Activated naive CD8-positive, alpha-beta T cell (primary cell): ENCODE results near the gene ADPGK.
"Not testable (repeated sequence)": the region's sequence is repeated elsewhere in the genome, so short reads cannot be mapped to it uniquely, and the experiment has no call there.

Experiments
- H3K27ac Mint-ChIP-seq: one replicate; pipeline ENCODE4 v1.8.0; 2021; ENCODE audit warnings: mixed read lengths
- H3K27me3 Mint-ChIP-seq: one replicate; pipeline ENCODE4 v1.8.0; 2021; ENCODE audit warnings: mixed read lengths
- H3K36me3 Mint-ChIP-seq: one replicate; pipeline ENCODE4 v1.8.0; 2021; ENCODE audit warnings: mixed read lengths
- H3K4me1 Mint-ChIP-seq: one replicate; pipeline ENCODE4 v1.8.0; 2021; ENCODE audit warnings: low read depth, mixed read lengths
- H3K4me3 Mint-ChIP-seq: one replicate; pipeline ENCODE4 v1.8.0; 2021; ENCODE audit warnings: mild to moderate bottlenecking, mixed read lengths
- H3K9me3 Mint-ChIP-seq: one replicate; pipeline ENCODE4 v1.8.0; 2021; ENCODE audit warnings: low read depth, mixed read lengths

Gene ADPGK

GRCh38 chr15:72783640-72784455, at the start of gene ADPGK:
TSS of gene ADPGK (minus strand) at chr15:72783758. CDS start at chr15:72783691, 67 bp downstream.
- peak within 1 kb of the TSS; percentile 97 for H3K4me3 Mint-ChIP-seq
- H3K9me3 Mint-ChIP-seq = no peaks in the 10 kb centered on the region
- H3K27me3 Mint-ChIP-seq = no peaks in the 10 kb centered on the region
- peak within 1 kb of the TSS; percentile 98 for H3K27ac Mint-ChIP-seq
- H3K36me3 Mint-ChIP-seq = peaks cover 14% of the 10 kb centered on the region
- peaks cover 50% of the 10 kb centered on the region for H3K4me1 Mint-ChIP-seq

DNA sequence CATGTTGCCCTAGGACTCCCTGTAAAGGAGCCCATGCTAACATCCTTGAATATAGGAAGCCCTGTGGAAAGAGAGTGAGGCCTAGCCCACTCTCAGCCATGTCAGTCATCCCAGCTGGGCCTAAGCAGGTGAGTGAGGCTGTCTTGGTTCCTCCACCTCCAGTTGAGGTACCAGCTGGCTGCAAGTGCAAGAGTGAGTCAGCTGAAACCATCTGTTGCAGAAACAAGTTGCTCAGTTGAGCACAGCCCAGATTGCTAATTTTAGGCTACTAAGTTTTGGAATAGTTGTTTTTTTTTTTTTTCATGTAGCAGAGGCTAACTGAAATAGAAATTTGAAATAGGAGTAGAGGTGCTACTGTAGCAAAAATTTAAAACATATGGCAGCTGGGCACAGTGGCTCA, 43.7 kb upstream of the ADPGK start:
- Mint-ChIP-seq H3K36me3 (no peaks in the 10 kb centered on the region), H3K27me3 (peaks cover 2% of the 10 kb centered on the region), H3K4me3 (no peak overlapping the region), H3K27ac (no peak overlapping the region), H3K4me1 (no peaks in the 10 kb centered on the region), H3K9me3 (no peaks in the 10 kb centered on the region)

DNA sequence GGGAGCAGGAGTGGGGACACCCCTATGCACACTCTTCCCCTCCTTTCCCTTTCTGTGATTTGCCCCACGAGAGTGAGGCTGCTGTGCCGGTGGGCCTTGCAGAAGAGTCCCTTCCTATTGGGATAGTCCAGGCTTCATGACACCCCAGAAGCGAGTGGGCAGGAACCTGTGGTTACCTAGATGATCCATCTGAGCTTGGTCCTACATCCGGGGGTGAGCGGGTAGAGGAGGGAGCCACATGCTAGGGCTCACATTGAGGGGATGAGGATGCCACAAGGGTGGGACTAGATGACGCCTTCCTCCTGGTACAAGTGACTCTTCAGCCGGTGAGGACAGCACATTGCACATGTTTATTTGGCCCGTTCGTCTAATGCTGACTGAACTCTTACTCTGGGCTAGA, 43.1 kb upstream of the ADPGK start:
- H3K27me3 Mint-ChIP-seq = peaks cover 2% of the 10 kb centered on the region
- H3K27ac Mint-ChIP-seq = no peak overlapping the region
- no peaks in the 10 kb centered on the region for H3K9me3 Mint-ChIP-seq
- H3K4me1 Mint-ChIP-seq = no peaks in the 10 kb centered on the region
- H3K4me3 Mint-ChIP-seq = no peak overlapping the region
- no peaks in the 10 kb centered on the region for H3K36me3 Mint-ChIP-seq

DNA sequence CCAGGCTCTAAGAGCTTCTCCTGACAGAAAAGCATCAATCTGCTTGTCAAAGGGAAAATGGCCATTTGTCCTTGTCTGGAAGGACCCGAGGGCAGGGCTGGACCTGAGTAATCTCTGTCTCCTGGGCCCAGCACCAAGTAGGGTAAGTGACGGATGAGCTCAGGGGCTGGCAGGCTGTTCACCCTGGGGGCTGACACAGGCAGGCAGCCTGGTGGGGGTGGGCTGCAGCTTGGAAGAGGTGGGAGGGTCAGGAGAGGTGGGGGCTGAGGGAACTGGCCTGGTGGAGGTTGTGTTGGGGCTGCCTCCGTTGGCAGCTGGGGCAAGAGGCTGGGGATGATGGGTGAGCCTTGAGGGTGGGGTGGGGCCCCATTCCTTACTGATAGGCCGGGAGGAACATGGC, 42.3 kb upstream of the ADPGK start:
- no peaks in the 10 kb centered on the region for H3K9me3 Mint-ChIP-seq
- H3K36me3 Mint-ChIP-seq = no peaks in the 10 kb centered on the region
- no peaks in the 10 kb centered on the region for H3K4me1 Mint-ChIP-seq
- no peak overlapping the region for H3K27ac Mint-ChIP-seq
- H3K4me3 Mint-ChIP-seq = no peak overlapping the region
- H3K27me3 Mint-ChIP-seq = peaks cover 2% of the 10 kb centered on the region

DNA sequence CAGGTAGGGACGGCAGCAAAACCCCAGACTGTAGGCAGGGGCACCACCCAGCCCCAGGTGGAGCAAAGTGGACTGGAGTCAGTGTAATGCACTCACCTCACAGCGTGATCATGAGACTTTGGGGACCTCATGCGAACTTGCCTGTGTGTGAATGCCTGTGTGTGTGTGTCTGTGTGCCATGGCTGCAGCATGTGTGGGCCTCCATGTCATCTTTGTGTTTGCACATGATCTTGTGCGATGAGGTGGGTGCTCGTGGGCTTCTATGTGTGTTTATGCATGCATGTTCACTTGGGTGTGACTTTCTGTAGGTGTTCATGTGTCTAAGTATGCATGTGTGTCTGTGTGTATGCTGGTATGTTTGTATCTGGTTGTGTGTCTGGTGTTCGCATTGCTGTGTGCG, 41.2 kb upstream of the ADPGK start:
- no peak overlapping the region for H3K27ac Mint-ChIP-seq

GRCh38 chr15:72824112-72824511, 40.6 kb upstream of the ADPGK start:
- no peak overlapping the region for H3K4me3 Mint-ChIP-seq
- no peaks in the 10 kb centered on the region for H3K4me1 Mint-ChIP-seq
- H3K9me3 Mint-ChIP-seq = no peaks in the 10 kb centered on the region
- no peaks in the 10 kb centered on the region for H3K27me3 Mint-ChIP-seq
- no peaks in the 10 kb centered on the region for H3K36me3 Mint-ChIP-seq
- H3K27ac Mint-ChIP-seq = no peak overlapping the region

More for the DNA sequence above, 41.2 kb upstream of the ADPGK start:
- Mint-ChIP-seq H3K4me1 (no peaks in the 10 kb centered on the region), H3K27me3 (peaks cover under 1% of the 10 kb centered on the region), H3K9me3 (no peaks in the 10 kb centered on the region), H3K36me3 (no peaks in the 10 kb centered on the region), H3K4me3 (no peak overlapping the region)

GRCh38 chr15:72820278-72820677, 36.7 kb upstream of the ADPGK start:
- no peaks in the 10 kb centered on the region for H3K36me3 Mint-ChIP-seq
- no peak overlapping the region for H3K4me3 Mint-ChIP-seq
- no peaks in the 10 kb centered on the region for H3K4me1 Mint-ChIP-seq
- H3K27me3 Mint-ChIP-seq = no peaks in the 10 kb centered on the region
- no peaks in the 10 kb centered on the region for H3K9me3 Mint-ChIP-seq
- H3K27ac Mint-ChIP-seq = no peak overlapping the region

DNA sequence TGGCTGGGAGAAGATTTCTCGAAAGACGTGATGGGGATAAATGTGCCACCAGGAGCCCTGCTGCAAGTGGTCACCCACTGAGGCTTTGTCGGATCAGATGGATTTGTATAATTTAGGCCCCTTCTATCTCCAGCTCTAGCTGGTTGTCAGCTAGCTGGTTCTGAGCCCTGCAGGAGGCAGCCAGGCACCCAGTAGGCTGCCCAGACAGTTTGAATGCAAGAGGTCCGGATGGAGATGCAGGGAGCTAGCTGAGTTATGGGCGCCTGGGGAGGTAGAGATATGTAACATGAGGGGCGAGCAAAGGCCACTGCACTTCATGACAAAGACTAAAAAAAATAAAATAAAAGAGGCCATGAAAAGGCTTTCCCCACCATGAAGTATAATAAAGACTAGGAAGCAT, 35.1 kb upstream of the ADPGK start:
- Mint-ChIP-seq H3K27me3 (no peaks in the 10 kb centered on the region), H3K4me3 (no peak overlapping the region), H3K27ac (no peak overlapping the region), H3K4me1 (no peaks in the 10 kb centered on the region), H3K9me3 (no peaks in the 10 kb centered on the region), H3K36me3 (no peaks in the 10 kb centered on the region)

DNA sequence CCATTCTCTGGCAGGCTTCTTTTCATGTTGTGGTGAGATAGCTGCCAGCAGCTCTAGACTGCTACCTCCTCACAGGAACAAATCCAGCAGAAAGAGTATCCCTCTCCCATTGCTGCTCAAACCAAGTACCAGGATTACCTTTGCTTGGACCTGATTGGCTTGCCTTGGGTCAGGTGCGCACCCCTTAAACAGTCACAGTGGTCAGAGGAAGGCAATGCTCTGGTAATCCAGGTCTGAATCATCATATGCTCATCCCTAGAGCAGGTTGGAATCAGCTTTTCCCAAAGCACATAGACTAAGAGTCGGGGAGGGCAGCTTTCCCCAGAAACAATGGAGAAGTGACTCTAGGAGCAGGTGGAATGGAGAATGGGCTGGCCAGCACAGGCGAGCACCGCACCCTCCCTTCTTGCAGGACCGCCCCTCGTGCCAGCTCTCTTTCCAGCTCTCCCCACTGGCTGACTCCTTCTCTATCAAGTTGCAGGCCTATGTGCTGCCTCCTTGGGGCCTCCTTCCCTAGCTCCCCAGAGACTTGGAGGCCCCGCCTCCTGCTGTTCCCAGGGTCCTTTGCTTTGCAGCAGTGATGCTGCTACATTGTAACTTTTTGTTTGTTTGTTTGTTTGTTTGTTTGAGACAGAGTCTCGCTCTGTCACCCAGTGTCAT, 29.9 kb upstream of the ADPGK start:
- no peaks in the 10 kb centered on the region for H3K36me3 Mint-ChIP-seq
- H3K27me3 Mint-ChIP-seq = peaks cover 2% of the 10 kb centered on the region
- no peak overlapping the region for H3K4me3 Mint-ChIP-seq
- H3K9me3 Mint-ChIP-seq = no peaks in the 10 kb centered on the region
- H3K4me1 Mint-ChIP-seq = no peaks in the 10 kb centered on the region
- H3K27ac Mint-ChIP-seq = no peak overlapping the region

DNA sequence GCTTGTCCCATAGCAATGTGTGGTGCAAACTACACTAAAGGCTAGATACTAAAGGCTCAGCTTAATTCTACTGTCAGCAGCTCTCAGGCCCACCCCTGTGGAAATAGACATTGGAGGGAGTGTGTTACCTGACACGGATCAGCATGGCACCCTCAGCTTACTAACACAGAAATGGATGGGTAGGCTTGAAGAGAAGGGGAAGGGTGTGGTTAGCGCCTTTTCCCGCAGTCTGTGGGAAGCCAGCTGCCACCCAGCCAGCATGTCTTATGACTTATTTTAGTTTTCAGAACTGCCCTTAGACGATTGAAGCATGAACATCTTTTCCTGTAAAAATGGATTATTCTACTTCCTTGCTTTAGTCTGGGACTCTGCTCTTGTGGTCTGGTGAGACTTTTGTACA, 25.8 kb upstream of the ADPGK start:
- no peaks in the 10 kb centered on the region for H3K36me3 Mint-ChIP-seq
- no peak overlapping the region for H3K27ac Mint-ChIP-seq
- no peaks in the 10 kb centered on the region for H3K9me3 Mint-ChIP-seq
- H3K4me1 Mint-ChIP-seq = no peaks in the 10 kb centered on the region
- no peak overlapping the region for H3K4me3 Mint-ChIP-seq
- peaks cover 2% of the 10 kb centered on the region for H3K27me3 Mint-ChIP-seq

DNA sequence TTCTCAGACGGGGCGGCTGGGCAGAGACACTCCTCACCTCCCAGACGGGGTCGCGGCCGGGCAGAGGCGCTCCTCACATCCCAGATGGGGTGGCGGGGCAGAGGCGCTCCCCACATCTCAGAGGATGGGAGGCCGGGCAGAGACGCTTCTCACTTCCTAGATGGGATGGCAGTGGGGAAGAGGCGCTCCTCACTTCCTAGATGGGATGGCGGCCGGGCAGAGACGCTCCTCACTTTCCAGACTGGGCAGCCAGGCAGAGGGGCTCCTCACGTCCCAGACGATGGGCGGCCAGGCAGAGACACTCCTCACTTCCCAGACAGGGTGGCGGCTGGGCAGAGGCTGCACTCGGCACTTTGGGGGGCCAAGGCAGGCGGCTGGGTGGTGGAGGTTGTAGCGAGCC, 23.8 kb upstream of the ADPGK start:
- H3K27ac Mint-ChIP-seq, H3K9me3 Mint-ChIP-seq, H3K27me3 Mint-ChIP-seq, H3K36me3 Mint-ChIP-seq, H3K4me3 Mint-ChIP-seq, H3K4me1 Mint-ChIP-seq: not testable (repeated sequence)

- no peaks in the 10 kb centered on the region for H3K4me1 Mint-ChIP-seq
- H3K9me3 Mint-ChIP-seq = no peaks in the 10 kb centered on the region
- H3K27me3 Mint-ChIP-seq = peaks cover 14% of the 10 kb centered on the region
- no peak overlapping the region for H3K27ac Mint-ChIP-seq
- no peaks in the 10 kb centered on the region for H3K36me3 Mint-ChIP-seq
- H3K4me3 Mint-ChIP-seq = no peak overlapping the region
Observed at GRCh38 chr15:72803006-72803405, 19.4 kb upstream of the ADPGK start.

GRCh38 chr15:72801590-72802325, 18.2 kb upstream of the ADPGK start:
- no peak overlapping the region for H3K4me3 Mint-ChIP-seq
- H3K9me3 Mint-ChIP-seq = no peaks in the 10 kb centered on the region
- H3K27me3 Mint-ChIP-seq = peaks cover 17% of the 10 kb centered on the region
- H3K36me3 Mint-ChIP-seq = no peaks in the 10 kb centered on the region
- H3K27ac Mint-ChIP-seq = no peak overlapping the region
- H3K4me1 Mint-ChIP-seq = no peaks in the 10 kb centered on the region

DNA sequence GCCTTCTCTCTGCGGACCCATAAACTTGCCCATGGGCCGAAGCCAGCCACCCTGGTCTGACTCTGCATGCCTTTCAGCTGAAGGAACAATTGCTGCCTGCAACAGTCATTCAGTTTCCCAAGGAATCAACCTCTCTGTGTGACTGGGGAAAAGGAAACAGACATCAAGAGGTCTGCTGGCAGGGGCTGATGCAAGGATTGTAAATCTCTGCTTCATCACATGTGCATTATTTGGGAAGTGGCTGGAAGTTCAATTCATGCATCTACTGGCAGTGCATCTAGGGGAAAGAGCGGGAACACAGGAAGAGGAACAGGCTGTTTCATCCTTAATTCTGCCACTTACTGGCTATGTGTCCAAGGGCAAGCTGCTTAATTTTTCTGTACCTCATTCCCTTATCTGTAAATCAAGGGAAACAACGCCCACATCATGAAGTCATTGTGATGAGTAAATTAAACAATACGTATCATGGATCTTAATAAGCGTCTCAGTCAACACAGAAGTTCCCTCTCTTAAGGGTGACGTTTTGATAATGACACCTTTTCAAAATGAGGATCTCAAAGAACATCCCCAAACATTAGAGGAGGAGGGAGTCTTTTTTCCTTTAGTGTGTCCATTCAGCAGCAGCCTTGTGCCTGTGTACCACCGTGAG, 17.4 kb upstream of the ADPGK start:
- Mint-ChIP-seq H3K27ac (no peak overlapping the region), H3K36me3 (no peaks in the 10 kb centered on the region), H3K9me3 (no peaks in the 10 kb centered on the region), H3K27me3 (peaks cover 22% of the 10 kb centered on the region), H3K4me3 (no peak overlapping the region), H3K4me1 (peaks cover 5% of the 10 kb centered on the region)

DNA sequence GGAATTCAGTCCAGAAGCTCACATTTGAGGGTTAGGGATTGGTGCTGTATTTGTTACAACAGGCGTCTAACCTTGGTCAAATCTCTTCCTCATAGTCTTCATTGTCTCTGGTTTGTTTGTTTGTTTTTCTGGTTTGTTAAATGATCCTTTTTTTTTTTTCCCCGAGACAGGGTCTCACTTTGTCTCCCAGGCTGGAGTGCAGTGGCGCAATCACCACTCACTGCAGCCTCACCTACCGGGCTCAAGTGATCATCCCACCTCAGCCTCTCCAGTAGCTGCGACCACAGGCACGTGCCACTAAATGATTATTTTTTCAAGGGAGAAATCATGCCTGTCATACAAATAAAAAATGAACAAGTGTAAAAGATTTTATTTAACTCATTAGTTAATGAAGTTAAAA, 14.3 kb upstream of the ADPGK start:
- Mint-ChIP-seq H3K27ac (no peak overlapping the region), H3K9me3 (no peaks in the 10 kb centered on the region), H3K36me3 (no peaks in the 10 kb centered on the region), H3K4me3 (peak overlapping the region; percentile 68), H3K4me1 (peaks cover 5% of the 10 kb centered on the region), H3K27me3 (peaks cover 20% of the 10 kb centered on the region)
